ENCODE results near the gene HOXA3. TPM values are rescaled to one million over a fixed set of nuclear protein-coding genes. Genes with fewer than 3 reads are reported as not detected.
A peak's percentile ranks its signal among the peaks of the same experiment; 100 is the strongest.

Gene HOXA3
- total RNA-seq, 8 experiments from 2014 or later: 1.4 to 38.6 (median 18.7) TPM

DNA sequence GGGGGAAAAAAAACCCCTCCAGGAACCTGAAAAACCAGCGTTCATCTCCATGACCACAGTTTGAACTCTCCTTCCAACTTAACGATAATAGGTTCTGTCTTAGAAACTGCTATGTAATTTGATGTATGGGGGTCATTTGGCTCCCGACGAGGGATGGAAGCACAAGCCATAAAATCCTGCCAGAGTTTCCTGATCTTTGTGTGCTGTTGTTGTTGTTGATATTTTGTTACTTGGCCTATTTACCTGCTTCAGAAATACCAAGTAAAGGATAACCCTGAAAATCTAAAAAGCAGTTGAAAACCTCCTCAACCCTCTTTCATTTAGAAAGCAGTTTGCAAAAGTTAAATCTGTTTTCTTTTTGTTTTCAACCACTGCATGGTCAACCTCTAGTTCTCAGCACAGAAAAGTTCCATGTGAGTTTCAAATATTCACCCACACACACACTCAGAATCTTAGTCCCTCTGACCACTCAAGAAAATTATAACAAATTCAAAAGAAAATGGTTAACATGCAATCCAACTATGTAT is 40.6 kb downstream of the HOXA3 start:
- 0 to 100% (median 10%) methylated on average over 2 to 4 of the region's 4 CpGs; no CpG with 5 or more reads in 1 of the 10 experiments for WGBS, 10 experiments
- peak overlapping the region; percentile 76 to 92 for H3K27ac ChIP-seq
- ATAC-seq (replicated peaks in 6 of 8): no peak
- in situ Hi-C loops (cut with MboI; ENCODE audit: low pct_unique_long_range_greater_than_20kb in 2 of 9, low sequenced_read_pairs in 9 of 9, unreplicated experiment in 9 of 9): loop anchor here in 1 of 9 experiments (25.0 kb wide), 1 partner anchor 250 kb away; the partner anchor contains the start of gene SKAP2
- H3K4me1 ChIP-seq (replicated peaks in 1 of 2): peaks cover 14 to 34% of the 10 kb centered on the region in 2 donors
- peak overlapping the region; percentile 61 to 87 (median 80) for H3K4me3 ChIP-seq

DNA sequence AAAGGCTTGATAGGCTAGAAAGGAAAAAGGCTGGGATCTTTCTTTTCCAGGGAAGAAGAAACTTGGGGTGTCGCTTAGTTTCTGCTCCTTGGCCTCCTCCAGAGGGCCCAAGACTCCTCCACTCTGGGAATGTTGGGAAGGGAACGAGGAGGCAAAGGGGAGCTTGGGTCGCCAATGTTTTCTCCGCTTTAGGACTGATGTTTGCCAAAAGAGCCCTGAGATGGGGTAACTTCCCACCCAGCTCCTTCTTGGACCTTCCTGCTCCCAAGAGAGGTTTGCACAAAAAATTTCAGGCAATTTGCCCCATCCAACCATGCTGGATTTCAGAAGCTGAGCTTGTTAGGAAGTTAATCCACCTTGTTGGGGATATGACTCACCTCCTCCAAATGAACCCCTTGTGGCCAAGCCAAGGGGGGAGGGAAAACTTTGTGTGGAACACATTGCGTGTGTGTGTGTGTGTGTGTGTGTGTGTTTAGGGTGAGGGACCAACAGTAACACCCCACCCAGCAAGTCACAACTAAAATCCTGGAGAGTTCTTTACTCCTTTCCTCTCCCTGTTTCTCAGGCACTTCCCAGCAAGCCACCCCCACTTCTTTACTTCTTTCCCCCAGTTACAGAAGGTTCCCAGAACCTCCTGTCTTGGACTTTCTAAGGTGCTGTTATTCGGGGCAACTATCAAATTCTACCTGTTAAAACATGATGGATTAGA is 41.2 kb downstream of the HOXA3 start:
- Histone ChIP-seq H3K4me1 (replicated peaks in 1 of 2) (peaks cover 14 to 34% of the 10 kb centered on the region in 2 donors), H3K27ac (peak overlapping the region; percentile 76 to 92), H3K4me3 (peak overlapping the region; percentile 61 to 87 (median 80))
- in situ Hi-C loops (cut with MboI; ENCODE audit: low pct_unique_long_range_greater_than_20kb in 2 of 9, low sequenced_read_pairs in 9 of 9, unreplicated experiment in 9 of 9): loop anchor here in 1 of 9 experiments (25.0 kb wide), 1 partner anchor 249 kb away; the partner anchor contains the start of gene SKAP2
- WGBS, 10 experiments: 0 to 92% (median 0%) methylated on average over 1 to 2 of the region's 6 CpGs; no CpG with 5 or more reads in 2 of the 10 experiments
- no peak for ATAC-seq (replicated peaks in 6 of 8)

DNA sequence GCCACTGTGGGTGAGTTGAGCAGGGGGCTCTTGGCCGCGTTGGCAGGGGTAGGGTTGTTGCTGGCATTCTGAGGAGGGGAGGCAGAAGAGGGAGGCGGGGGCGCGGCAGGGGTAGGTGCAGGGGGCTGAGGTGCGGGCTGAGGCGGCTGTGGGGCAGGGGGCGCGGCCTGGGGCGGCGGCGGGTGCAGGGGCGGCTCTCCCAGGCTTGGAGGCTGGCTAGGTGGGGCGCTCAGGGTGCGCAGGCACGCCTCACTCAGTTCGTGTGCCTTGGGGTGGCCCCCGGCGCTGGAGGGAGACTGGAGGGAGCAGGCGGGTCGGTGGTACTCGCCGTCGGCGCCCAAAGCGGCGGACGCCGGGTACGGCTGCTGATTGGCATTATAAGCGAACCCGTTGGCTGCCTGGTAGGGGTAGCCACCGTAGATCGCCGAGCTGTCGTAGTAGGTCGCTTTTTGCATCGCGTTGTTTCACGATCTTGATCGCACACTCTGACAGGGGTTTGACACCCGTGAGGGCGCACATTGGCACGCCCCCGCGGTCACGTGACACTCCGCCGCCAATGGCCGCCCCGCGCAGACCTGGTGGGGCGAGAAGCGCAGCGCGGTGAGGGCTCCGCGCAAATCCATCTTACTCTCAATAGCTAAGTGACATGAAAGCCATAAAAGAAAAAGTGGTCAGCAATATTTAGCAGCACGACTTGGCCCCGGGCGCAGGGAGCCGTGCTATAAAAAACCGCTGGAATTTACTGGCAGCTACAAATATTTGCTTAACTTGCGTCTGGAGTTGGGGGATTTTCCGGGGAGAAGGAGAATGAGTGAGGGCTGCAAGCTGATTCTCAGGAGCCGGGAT is 42.0 kb downstream of the HOXA3 start:
- in situ Hi-C loops (cut with MboI; ENCODE audit: low pct_unique_long_range_greater_than_20kb in 2 of 9, low sequenced_read_pairs in 9 of 9, unreplicated experiment in 9 of 9): loop anchor here in 1 of 9 experiments (25.0 kb wide), 1 partner anchor 248 kb away; the partner anchor contains the start of gene SKAP2
- Histone ChIP-seq H3K27ac (peak overlapping the region; percentile 78 to 98), H3K4me1 (replicated peaks in 1 of 2) (peaks cover 14 to 41% of the 10 kb centered on the region in 2 donors), H3K4me3 (peak overlapping the region; percentile 61 to 87 (median 80))
- WGBS, 10 experiments: 0 to 100% (median 8%) methylated on average over 1 to 11 of the region's 66 CpGs; no CpG with 5 or more reads in 2 of the 10 experiments
- peak in 6 of 8 experiments; percentile 4 to 67 (median 62) for ATAC-seq (replicated peaks in 6 of 8)

DNA sequence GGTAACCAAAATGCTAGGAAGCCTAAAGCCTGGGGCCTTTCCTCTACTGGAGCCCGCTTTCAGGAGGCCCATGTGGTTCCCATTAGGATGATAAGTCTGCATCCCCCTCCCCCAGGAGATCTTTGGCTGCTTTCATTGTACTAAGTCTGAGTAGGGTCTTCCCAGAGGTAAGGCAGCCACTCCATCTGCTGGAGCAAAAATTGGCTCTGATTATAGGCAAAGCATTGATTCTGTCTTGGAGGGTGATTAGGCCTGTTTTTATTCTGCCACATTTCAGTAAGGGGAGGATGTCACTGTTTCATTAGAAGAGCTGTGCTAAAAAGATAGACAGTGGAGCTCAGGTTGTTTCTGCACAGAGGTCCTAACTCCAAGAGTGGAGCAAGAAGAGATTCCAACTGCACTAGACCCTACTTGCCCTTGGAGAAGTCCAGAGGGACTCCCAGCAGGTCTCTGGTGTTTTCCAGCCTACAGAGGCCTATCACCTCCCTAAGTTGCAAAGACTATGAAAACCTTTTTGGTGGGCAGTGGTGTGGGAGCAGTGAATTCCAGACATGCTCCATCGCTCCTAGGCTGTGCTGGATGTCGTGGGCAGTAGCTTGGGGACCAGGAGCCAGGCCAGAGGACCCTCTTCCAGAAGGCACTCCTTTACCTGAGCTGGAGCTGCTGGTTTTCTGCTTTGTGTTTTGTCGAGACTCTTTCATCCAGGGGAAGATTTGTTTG is 42.8 kb downstream of the HOXA3 start:
- H3K4me1 ChIP-seq (replicated peaks in 1 of 2): peaks cover 14 to 49% of the 10 kb centered on the region in 2 donors
- ATAC-seq (replicated peaks in 6 of 8): no peak
- peak overlapping the region; percentile 96 to 98 for H3K27ac ChIP-seq
- peak overlapping the region; percentile 61 to 87 (median 80) for H3K4me3 ChIP-seq
- in situ Hi-C loops (cut with MboI; ENCODE audit: low pct_unique_long_range_greater_than_20kb in 2 of 9, low sequenced_read_pairs in 9 of 9, unreplicated experiment in 9 of 9): loop anchor here in 1 of 9 experiments (25.0 kb wide), 1 partner anchor 247 kb away; the partner anchor contains the start of gene SKAP2
- WGBS, 10 experiments: 17 to 90% (median 50%) methylated on average over 1 to 2 of the region's 4 CpGs; no CpG with 5 or more reads in 6 of the 10 experiments

DNA sequence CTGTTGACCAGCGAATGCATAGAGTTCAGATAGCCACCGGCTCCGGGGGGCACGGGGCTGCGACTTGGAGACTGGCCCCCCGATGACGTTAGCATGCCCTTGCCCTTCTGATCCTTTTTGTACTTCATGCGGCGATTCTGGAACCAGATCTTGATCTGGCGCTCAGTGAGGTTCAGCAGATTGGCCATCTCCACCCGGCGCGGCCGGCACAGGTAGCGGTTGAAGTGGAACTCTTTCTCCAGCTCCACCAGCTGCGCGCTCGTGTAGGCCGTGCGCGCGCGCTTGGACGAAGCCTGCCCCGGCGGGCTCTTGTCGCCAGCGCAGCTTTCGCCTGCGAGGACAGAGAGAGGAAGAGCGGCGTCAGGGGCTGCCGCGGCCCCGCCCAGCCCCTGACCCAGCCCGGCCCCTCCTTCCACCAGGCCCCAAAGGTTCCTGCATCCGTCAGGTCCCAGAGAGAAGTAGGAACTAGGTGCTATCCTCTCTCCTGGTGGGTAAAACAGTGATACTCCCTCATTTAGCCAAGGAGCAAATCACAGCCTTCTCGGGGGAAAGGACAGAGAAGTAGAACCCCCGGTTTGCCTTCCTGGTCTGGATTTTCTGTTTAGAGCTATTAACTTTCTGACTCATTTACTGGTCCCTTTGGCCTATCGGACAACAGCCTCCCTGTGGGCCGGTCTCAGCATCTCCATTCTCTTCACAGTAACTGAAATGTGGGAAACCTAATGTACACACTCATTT is 43.8 kb downstream of the HOXA3 start:
- in situ Hi-C loops (cut with MboI; ENCODE audit: low pct_unique_long_range_greater_than_20kb in 2 of 9, low sequenced_read_pairs in 9 of 9, unreplicated experiment in 9 of 9): loop anchor here in 1 of 9 experiments (25.0 kb wide), 1 partner anchor 246 kb away; the partner anchor contains the start of gene SKAP2
- H3K27ac ChIP-seq: peak overlapping the region; percentile 96 to 98
- peak overlapping the region; percentile 51 to 82 (median 69) for H3K4me3 ChIP-seq
- peaks cover 14 to 55% of the 10 kb centered on the region in 2 donors for H3K4me1 ChIP-seq (replicated peaks in 1 of 2)
- ATAC-seq (replicated peaks in 6 of 8): peak in 5 of 8 experiments; percentile 34 to 44 (median 40)
- 0 to 97% (median 2%) methylated on average over 1 to 14 of the region's 41 CpGs; no CpG with 5 or more reads in 5 of the 10 experiments for WGBS, 10 experiments

DNA sequence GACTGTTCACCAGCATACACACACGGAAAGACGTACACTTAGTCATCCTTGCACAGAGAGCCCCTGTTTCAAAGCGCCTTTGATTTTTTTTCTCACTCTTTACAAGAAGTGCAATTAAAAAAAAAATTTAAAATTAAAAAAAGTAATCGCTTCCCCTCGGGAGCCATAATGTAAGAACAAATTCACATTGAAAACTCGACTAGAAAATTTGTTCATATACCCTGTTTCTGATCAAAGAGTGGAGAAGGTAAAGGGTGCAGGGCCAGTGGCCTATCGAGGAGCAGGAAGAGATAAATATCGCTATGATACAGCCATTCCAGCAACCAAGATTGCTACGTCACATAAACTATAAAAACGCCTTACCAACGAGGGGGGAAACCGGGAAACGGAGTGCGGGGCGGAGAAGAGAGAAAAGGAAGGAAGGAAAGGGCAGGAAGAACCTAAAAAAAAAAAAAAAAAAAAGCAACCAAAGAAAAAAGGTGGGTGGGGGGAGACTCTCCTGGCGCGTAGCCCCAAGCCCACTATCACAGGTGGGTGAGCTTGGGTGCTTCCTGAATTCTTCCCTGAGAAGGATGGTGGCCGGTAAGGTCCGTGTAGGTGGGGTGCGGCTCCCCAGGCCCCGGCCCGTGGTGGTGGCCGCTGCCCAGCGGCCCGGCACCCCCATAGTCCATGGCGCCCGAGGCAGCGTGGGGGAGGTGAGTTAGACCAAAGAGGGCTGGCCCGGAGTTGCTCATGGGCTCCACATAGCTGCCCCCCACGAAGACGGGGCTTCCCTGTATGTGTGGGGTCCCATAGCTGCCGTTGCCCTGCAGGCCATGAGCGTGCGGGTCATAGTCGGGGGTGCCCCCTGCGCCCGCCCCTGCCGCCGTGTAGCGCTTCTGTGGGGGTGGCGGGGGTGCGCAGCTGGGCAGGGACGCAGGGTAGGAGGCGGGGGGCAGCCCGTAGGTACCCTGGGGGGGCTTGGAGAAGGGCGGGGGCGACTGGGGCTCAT is 44.7 kb downstream of the HOXA3 start:
- Histone ChIP-seq H3K4me1 (replicated peaks in 1 of 2) (peaks cover 14 to 55% of the 10 kb centered on the region in 2 donors), H3K27ac (peak overlapping the region; percentile 96 to 98), H3K4me3 (peak overlapping the region; percentile 51 to 82 (median 69))
- in situ Hi-C loops (cut with MboI; ENCODE audit: low pct_unique_long_range_greater_than_20kb in 2 of 9, low sequenced_read_pairs in 9 of 9, unreplicated experiment in 9 of 9): loop anchor here in 1 of 9 experiments (25.0 kb wide), 1 partner anchor 245 kb away; the partner anchor contains the start of gene SKAP2
- WGBS, 10 experiments: 1 to 92% (median 8%) methylated on average over 7 to 22 of the region's 47 CpGs; no CpG with 5 or more reads in 1 of the 10 experiments
- peak in 5 of 8 experiments; percentile 0 to 5 (median 1) for ATAC-seq (replicated peaks in 6 of 8)

DNA sequence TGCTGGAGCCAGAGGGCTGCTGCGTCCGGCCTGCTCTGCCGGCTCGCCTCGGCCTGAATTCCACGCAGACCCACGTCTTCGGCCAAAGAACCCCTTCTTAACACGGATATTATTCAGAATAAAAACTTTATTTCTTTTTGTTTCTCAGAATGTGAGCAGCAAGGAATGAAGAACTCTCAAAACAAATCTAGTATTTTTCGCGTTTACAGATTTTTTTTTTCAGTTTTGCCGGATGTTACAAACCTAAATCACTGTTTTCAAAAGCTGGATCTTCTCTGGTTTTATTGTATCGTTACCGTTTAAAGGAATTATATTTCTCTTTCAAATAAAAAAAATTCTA is 45.5 kb downstream of the HOXA3 start:
- in situ Hi-C loops (cut with MboI; ENCODE audit: low pct_unique_long_range_greater_than_20kb in 2 of 9, low sequenced_read_pairs in 9 of 9, unreplicated experiment in 9 of 9): loop anchor here in 1 of 9 experiments (25.0 kb wide), 1 partner anchor 245 kb away; the partner anchor contains the start of gene SKAP2
- ATAC-seq (replicated peaks in 6 of 8): no peak
- 0 to 100% (median 2%) methylated on average over 2 to 14 of the region's 14 CpGs for WGBS, 10 experiments
- peak overlapping the region; percentile 51 to 82 (median 69) for H3K4me3 ChIP-seq
- H3K4me1 ChIP-seq (replicated peaks in 1 of 2): peaks cover 14 to 55% of the 10 kb centered on the region in 2 donors
- H3K27ac ChIP-seq: peak overlapping the region; percentile 96 to 98

DNA sequence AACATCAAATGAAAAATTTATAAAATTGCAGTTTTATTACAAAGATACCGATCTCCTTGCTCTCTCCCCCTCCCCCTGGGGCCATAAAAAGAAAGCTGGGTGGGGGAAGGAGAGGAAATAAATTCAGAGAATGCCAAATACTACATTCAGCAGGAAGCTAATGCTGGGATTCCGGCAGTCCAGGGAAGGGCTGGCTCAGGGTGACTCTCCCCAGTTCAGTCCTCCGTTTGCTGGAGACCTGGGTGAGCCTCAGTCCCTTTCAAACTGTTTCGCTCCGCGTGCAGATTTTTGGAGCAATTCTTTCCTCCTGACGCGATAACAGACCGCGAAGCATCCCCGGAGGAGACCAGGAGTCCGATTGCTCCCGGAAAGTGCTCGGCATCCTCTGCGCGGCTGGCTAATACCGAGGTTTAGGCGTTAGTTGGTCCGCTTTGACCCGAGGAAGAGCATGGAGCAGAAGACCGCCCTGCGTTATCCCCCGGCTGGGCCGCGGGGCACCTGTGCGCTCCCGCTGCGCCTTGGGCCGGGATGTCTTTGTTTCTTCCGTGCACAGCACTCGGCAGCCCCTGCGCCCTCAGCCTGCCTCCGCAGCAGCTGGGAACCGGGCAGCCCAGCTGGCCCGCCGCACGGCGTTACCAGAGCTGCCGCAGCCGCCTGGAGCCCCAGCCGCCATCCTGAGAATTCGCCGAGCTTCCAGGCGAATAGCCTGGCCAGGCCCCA is 46.0 kb downstream of the HOXA3 start:
- H3K4me1 ChIP-seq (replicated peaks in 1 of 2): peaks cover 14 to 52% of the 10 kb centered on the region in 2 donors
- peak overlapping the region; percentile 51 to 82 (median 69) for H3K4me3 ChIP-seq
- peak in 1 of 8 experiments; percentile 2 for ATAC-seq (replicated peaks in 6 of 8)
- in situ Hi-C loops (cut with MboI; ENCODE audit: low pct_unique_long_range_greater_than_20kb in 2 of 9, low sequenced_read_pairs in 9 of 9, unreplicated experiment in 9 of 9): loop anchor here in 1 of 9 experiments (25.0 kb wide), 1 partner anchor 244 kb away; the partner anchor contains the start of gene SKAP2
- H3K27ac ChIP-seq: peak overlapping the region; percentile 96 to 98
- 0 to 100% (median 0%) methylated on average over 1 to 17 of the region's 44 CpGs; no CpG with 5 or more reads in 1 of the 10 experiments for whole genome bisulfite sequencing, 10 experiments

DNA sequence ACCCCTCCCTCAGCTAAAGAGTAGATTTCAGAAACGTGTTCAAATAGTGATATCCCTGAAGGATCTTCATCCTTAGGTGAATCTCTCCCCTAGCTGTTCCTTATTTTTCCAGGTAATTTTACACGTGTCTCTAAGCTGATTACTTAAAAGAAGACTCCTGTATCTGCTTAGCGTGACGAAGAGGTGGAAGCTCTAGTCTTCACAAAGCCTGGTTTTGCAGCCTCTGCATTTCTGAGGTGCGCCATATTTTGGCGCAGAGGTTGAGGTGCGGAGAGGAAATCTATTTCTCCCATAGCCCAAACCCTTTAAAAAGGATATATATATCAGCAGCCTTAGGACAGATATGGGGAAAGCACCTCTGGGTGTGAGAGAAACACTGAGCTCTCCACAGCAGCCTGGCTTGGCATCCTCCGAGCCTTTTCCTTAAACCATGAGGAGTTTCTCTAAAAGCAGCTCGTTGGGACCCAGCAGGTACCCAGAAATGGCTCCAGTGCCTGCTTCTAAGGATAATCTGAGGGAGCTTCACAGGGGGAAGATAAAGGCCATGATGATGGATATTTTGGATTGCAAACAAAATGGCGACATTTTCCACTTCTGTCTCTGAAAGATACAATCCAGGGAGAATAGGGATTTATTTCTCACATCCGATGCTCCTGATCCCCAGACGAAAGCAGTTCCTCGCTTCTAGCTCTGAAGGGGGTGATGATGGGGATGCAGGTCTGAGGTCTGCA is 46.9 kb downstream of the HOXA3 start:
- peak overlapping the region; percentile 51 to 82 (median 69) for H3K4me3 ChIP-seq
- ATAC-seq (replicated peaks in 6 of 8): no peak
- H3K27ac ChIP-seq: peak overlapping the region; percentile 96 to 98
- in situ Hi-C loops (cut with MboI; ENCODE audit: low pct_unique_long_range_greater_than_20kb in 2 of 9, low sequenced_read_pairs in 9 of 9, unreplicated experiment in 9 of 9): loop anchor here in 1 of 9 experiments (25.0 kb wide), 1 partner anchor 243 kb away; the partner anchor contains the start of gene SKAP2
- H3K4me1 ChIP-seq (replicated peaks in 1 of 2): peaks cover 14 to 50% of the 10 kb centered on the region in 2 donors
- WGBS, 10 experiments: 0 to 97% (median 7%) methylated on average over 3 to 10 of the region's 13 CpGs

Measured in motor neuron (in vitro differentiated cells).